ENCODE measurements around the gene RALGAPA2. TPM values are rescaled to one million over a fixed set of nuclear protein-coding genes. Genes with fewer than 3 reads are reported as not detected.

Gene RALGAPA2
- total and polyA plus RNA-seq, 3 donors from 2014 or later = 26.9 to 61.5 (median 59.2) TPM

DNA sequence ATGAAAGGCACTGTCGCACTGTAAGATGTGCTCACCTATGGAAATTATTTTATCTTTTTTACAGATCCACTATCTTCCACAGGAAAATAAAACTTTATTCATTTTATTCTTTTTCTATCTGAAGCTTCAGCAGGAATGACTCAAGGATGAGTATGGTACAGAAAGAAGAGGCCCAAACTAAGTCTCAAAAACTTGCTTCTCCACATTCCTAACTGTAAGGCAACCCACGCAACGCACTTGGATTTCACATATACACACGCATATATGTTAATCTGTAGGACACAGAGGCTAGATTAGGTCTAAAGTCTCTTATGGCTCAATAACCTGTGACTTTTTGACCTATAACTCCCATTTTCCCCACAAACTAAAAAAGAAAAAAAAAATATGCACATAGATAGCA is 81.9 kb downstream of the RALGAPA2 start:
- Histone ChIP-seq H3K9me3 (no peaks in the 10 kb centered on the region), H3K4me1 (no peaks in the 10 kb centered on the region), H3K27me3 (no peaks in the 10 kb centered on the region), H3K4me3 (no peak overlapping the region), H3K27ac (no peak overlapping the region), H3K36me3 (ENCODE audit: low read depth, missing control alignments) (no peaks in the 10 kb centered on the region)
- DNase-seq = no peak
- 95 to 96% methylated on average over 4 of the region's 4 CpGs for WGBS, 2 donors
- TF ChIP-seq, protein P1, sequence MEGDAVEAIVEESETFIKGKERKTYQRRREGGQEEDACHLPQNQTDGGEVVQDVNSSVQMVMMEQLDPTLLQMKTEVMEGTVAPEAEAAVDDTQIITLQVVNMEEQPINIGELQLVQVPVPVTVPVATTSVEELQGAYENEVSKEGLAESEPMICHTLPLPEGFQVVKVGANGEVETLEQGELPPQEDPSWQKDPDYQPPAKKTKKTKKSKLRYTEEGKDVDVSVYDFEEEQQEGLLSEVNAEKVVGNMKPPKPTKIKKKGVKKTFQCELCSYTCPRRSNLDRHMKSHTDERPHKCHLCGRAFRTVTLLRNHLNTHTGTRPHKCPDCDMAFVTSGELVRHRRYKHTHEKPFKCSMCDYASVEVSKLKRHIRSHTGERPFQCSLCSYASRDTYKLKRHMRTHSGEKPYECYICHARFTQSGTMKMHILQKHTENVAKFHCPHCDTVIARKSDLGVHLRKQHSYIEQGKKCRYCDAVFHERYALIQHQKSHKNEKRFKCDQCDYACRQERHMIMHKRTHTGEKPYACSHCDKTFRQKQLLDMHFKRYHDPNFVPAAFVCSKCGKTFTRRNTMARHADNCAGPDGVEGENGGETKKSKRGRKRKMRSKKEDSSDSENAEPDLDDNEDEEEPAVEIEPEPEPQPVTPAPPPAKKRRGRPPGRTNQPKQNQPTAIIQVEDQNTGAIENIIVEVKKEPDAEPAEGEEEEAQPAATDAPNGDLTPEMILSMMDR (IDR thresholded peaks at IDR 0.05) = no peak
- TF ChIP-seq POLR2A (IDR thresholded peaks at IDR 0.05) = no peak
- intact Hi-C loops (cut with DNase I; ENCODE audit: low total_unique reads) = no loop called here

DNA sequence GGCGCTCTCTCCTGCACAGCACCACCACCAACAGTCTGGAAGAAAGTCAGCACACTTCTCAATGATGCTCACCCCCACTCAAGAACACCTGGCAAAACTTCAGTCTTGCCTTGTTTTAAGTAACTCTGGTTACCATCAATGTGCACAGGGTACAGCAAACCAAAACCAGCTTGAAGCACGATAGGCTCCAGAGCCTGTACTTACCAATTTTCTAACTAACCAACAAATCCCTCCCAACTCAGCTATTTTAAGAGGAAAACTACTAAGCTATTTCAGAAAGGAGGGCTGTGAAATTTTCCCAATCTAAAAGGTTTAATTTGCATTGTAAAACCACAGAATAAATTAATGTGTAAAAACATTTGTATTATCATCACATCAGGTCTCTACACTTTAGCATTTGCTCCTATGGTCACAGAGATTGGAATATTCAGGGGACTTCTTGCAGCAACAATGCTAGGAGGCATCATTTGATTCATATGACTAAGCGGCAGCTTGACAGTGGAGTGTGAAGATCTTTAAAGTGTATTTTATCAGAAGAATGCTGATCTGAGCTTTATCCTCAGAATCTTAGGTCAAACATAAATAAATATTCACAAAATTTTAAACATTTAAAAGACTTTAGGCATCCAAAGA is 82.8 kb downstream of the RALGAPA2 start:
- Histone ChIP-seq H3K27me3 (no peaks in the 10 kb centered on the region), H3K36me3 (ENCODE audit: low read depth, missing control alignments) (no peaks in the 10 kb centered on the region), H3K27ac (no peak overlapping the region), H3K4me1 (no peaks in the 10 kb centered on the region), H3K9me3 (no peaks in the 10 kb centered on the region), H3K4me3 (no peak overlapping the region)
- intact Hi-C loops (cut with DNase I; ENCODE audit: low total_unique reads) = no loop called here
- no peak for TF ChIP-seq POLR2A (IDR thresholded peaks at IDR 0.05)
- WGBS, 2 donors = 94 to 95% methylated on average over 3 of the region's 3 CpGs
- DNase-seq = no peak

DNA sequence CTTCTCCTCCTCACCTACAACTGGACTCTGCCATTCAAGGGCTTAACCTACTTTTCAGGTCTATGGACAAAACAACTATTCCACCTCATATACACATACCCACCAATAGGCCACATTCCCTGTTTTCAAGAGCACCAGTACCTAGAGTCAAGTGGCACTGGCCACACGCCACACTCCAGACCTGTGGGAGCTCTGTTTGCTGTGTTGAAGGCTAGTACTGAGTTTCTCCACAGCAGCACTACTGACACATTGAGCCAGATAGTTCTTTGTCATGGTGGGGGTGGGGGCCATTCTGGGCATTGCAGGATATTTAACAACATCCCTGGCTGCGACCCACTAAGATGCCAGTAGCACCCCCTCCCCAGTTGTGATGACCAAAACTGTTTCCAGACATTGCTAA is 84.1 kb downstream of the RALGAPA2 start:
- Histone ChIP-seq H3K27me3 (no peaks in the 10 kb centered on the region), H3K4me1 (no peaks in the 10 kb centered on the region), H3K27ac (no peak overlapping the region), H3K9me3 (no peaks in the 10 kb centered on the region), H3K4me3 (no peak overlapping the region), H3K36me3 (ENCODE audit: low read depth, missing control alignments) (no peaks in the 10 kb centered on the region)
- 88 to 97% methylated on average over 2 of the region's 2 CpGs for WGBS, 2 donors
- intact Hi-C loops (cut with DNase I; ENCODE audit: low total_unique reads) = no loop called here
- TF ChIP-seq, protein P1 (IDR thresholded peaks at IDR 0.05) = no peak
- no peak for TF ChIP-seq POLR2A (IDR thresholded peaks at IDR 0.05)
- DNase-seq = no peak

DNA sequence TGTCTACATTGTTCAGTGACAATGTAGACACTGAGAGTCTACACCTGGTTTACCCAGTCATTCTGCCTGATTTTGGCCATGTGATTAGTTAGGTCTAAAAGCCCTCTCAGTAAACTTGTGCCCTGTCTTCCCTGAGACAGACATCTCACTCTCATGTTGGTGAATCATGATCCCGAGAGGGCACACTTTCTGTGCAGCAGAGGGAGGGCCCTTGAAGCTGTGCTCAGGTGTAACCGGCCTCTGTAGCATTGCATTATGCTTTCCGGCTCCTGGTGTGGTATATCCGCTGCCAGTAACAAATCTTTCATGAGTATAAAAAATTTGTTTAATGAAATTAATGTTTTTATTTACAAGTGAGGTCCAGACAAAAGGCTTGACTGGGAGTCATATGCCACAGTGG is 85.0 kb downstream of the RALGAPA2 start:
- DNase-seq = no peak
- 93 to 95% methylated on average over 4 of the region's 4 CpGs for WGBS, 2 donors

DNA sequence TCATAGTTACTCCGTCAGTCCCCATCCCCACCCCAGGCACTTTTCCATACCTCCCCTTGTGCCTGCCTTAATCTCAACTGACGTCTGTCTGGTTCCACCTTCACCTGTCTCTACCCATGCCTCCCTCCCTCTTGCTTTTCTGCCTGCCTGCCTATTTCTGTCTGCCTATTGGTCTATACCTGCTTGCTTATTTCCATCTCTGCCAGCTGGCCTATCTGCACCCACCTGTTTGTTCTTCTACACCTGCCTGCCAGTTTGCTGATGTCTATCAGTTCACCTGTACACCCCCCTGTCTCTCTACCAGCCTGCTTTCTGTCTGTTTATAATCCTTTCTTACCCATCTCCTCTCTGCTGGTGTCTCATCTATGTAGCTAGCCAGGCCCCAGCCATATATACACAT is 87.5 kb downstream of the RALGAPA2 start:
- H3K27ac ChIP-seq = no peak overlapping the region

More for the DNA sequence above, 85.0 kb downstream of the RALGAPA2 start:
- Histone ChIP-seq H3K36me3 (ENCODE audit: low read depth, missing control alignments) (no peaks in the 10 kb centered on the region), H3K27me3 (no peaks in the 10 kb centered on the region), H3K4me3 (no peak overlapping the region), H3K4me1 (no peaks in the 10 kb centered on the region), H3K9me3 (no peaks in the 10 kb centered on the region), H3K27ac (no peak overlapping the region)
- TF ChIP-seq POLR2A (IDR thresholded peaks at IDR 0.05) = no peak
- TF ChIP-seq, protein P1 (IDR thresholded peaks at IDR 0.05) = no peak
- intact Hi-C loops (cut with DNase I; ENCODE audit: low total_unique reads) = no loop called here

More for the DNA sequence above, 87.5 kb downstream of the RALGAPA2 start:
- H3K4me3 ChIP-seq = no peak overlapping the region
- H3K4me1 ChIP-seq = no peaks in the 10 kb centered on the region
- 84 to 89% methylated on average over 2 of the region's 2 CpGs for WGBS, 2 donors
- no peaks in the 10 kb centered on the region for H3K9me3 ChIP-seq
- no peak for TF ChIP-seq POLR2A (IDR thresholded peaks at IDR 0.05)
- TF ChIP-seq, protein P1 (IDR thresholded peaks at IDR 0.05) = no peak
- H3K27me3 ChIP-seq = no peaks in the 10 kb centered on the region
- no peaks in the 10 kb centered on the region for H3K36me3 ChIP-seq (ENCODE audit: low read depth, missing control alignments)
- no peak for DNase-seq
- intact Hi-C loops (cut with DNase I; ENCODE audit: low total_unique reads) = no loop called here

Measured in testis (tissue), 3 donors.